HG03575 (cell line): ENCODE measurements around the gene ASPRV1.
"Not testable (repeated sequence)": the region's sequence is repeated elsewhere in the genome, so short reads cannot be mapped to it uniquely, and the experiment has no call there.

Source experiments
- ATAC-seq: cut with Tn5 transposase; IDR thresholded peaks from one replicate; pipeline ENCODE4 v1.9.1; 2021; ENCODE audit not compliant: unreplicated experiment, insufficient number of reproducible peaks, low FRiP score; ENCODE audit errors: extremely low read depth

ASPRV1 gene

GRCh38 chr2:69965756-69966445 is 4.5 kb upstream of the ASPRV1 start:
- no peak for ATAC-seq

- no peak for ATAC-seq
Observed at GRCh38 chr2:69964353-69964841, 3.0 kb upstream of the ASPRV1 start.

- ATAC-seq = no peak
Observed at GRCh38 chr2:69962986-69963730, 1.7 kb upstream of the ASPRV1 start.

- no peak for ATAC-seq
Observed at GRCh38 chr2:69960821-69961220, 610 bp downstream of the ASPRV1 start.

GRCh38 chr2:69959425-69959824 is 2.0 kb downstream of the ASPRV1 start:
- no peak for ATAC-seq

- ATAC-seq = no peak
Observed at GRCh38 chr2:69958480-69958879, 3.0 kb downstream of the ASPRV1 start.

- no peak for ATAC-seq
Observed at GRCh38 chr2:69957965-69958364, 3.5 kb downstream of the ASPRV1 start.

GRCh38 chr2:69956475-69956979 is 4.9 kb downstream of the ASPRV1 start:
- no peak for ATAC-seq

GRCh38 chr2:69955029-69955428 is 6.4 kb downstream of the ASPRV1 start:
- ATAC-seq = no peak

GRCh38 chr2:69954084-69954483 is 7.3 kb downstream of the ASPRV1 start:
- no peak for ATAC-seq

GRCh38 chr2:69952336-69953115 is 8.9 kb downstream of the ASPRV1 start:
- no peak for ATAC-seq

GRCh38 chr2:69950671-69951070 is 10.8 kb downstream of the ASPRV1 start:
- not testable (repeated sequence) for ATAC-seq

- ATAC-seq = no peak
Observed at GRCh38 chr2:69950241-69950640, 11.2 kb downstream of the ASPRV1 start.

- no peak for ATAC-seq
Observed at GRCh38 chr2:69948963-69949645, 12.3 kb downstream of the ASPRV1 start.

- no peak for ATAC-seq
Observed at GRCh38 chr2:69948032-69948962, 13.1 kb downstream of the ASPRV1 start.

GRCh38 chr2:69947325-69947931 is 14.0 kb downstream of the ASPRV1 start:
- ATAC-seq = no peak
